SK-N-SH (cell line): ENCODE data around the gene TACC2.

Experiments
- CTCF ChIP-seq: fragments of 200-600 bp; sonication (generic); IDR thresholded peaks from 2 replicates; pipeline ENCODE4 v1.6.1; 2017; ENCODE audit warnings: antibody characterized with exemption, mild to moderate bottlenecking, moderate library complexity
- FOXM1 ChIP-seq: IDR thresholded peaks from 2 replicates; pipeline ENCODE4 v1.4.0; 2012; ENCODE audit warnings: low read depth, mild to moderate bottlenecking
- POLR2AphosphoS5 ChIP-seq: IDR thresholded peaks from 2 replicates; pipeline ENCODE4 v1.6.1; 2012; ENCODE audit warnings: low read depth, low read length
- SIN3A ChIP-seq: IDR thresholded peaks from 2 replicates; pipeline ENCODE4 v1.6.1; 2012; ENCODE audit warnings: low read depth, mild to moderate bottlenecking, low read length, moderate library complexity, borderline replicate concordance
- SMC3 ChIP-seq: IDR thresholded peaks from 2 replicates; pipeline ENCODE4 v1.6.1; 2012; ENCODE audit warnings: low read depth, low read length, improper control_type of control experiment
- YY1 ChIP-seq: IDR thresholded peaks from 2 replicates; pipeline ENCODE4 v1.4.0; 2012; ENCODE audit warnings: low read depth, mild to moderate bottlenecking

- TF ChIP-seq FOXM1 (no peak), SMC3 (no peak), CTCF (no peak), POLR2AphosphoS5 (no peak), YY1 (no peak), SIN3A (no peak)
Observed at GRCh38 chr10:122007415-122007814, 18.5 kb downstream of the TACC2 start.
